SK-N-SH treated with all-trans-retinoic acid at 6 μM for 48 hours (cell line): Measurements from ENCODE around the gene PAPPA2.

Source experiments
- ARNTL ChIP-seq: fragments of 450-650 bp; formaldehyde crosslinking; IDR thresholded peaks from 2 replicates; pipeline ENCODE4 v1.5.0; 2020; ENCODE audit warnings: low read depth, mild to moderate bottlenecking, moderate library complexity, borderline replicate concordance
- BACH2 ChIP-seq: fragments of 250-450 bp; sonication (Bioruptor Pico); IDR thresholded peaks from 2 replicates; pipeline ENCODE4 v1.9.0; 2021; ENCODE audit warnings: mild to moderate bottlenecking, borderline replicate concordance
- CREB5 ChIP-seq: fragments of 250-450 bp; sonication (Bioruptor Pico); IDR thresholded peaks from 2 replicates; pipeline ENCODE4 v1.5.1; 2020; ENCODE audit warnings: low read depth, mild to moderate bottlenecking, moderate library complexity
- CSRNP3 ChIP-seq: fragments of 250-450 bp; sonication (Bioruptor Pico); IDR thresholded peaks from 2 replicates; pipeline ENCODE4 v1.5.1; 2021; ENCODE audit warnings: mild to moderate bottlenecking, moderate library complexity
- ESRRG ChIP-seq: fragments of 250-450 bp; sonication (Bioruptor Pico); IDR thresholded peaks from 2 replicates; pipeline ENCODE4 v1.6.1; 2021; ENCODE audit warnings: mild to moderate bottlenecking
- GLIS3 ChIP-seq: fragments of 250-450 bp; sonication (Bioruptor Pico); IDR thresholded peaks from 2 replicates; pipeline ENCODE4 v1.5.0; 2020; ENCODE audit warnings: mild to moderate bottlenecking, moderate library complexity
- POU6F1 ChIP-seq: fragments of 250-450 bp; sonication (Bioruptor Pico); IDR thresholded peaks from 2 replicates; pipeline ENCODE4 v1.8.0; 2021; ENCODE audit warnings: low read depth, mild to moderate bottlenecking, moderate library complexity, borderline replicate concordance
- RARB ChIP-seq: fragments of 250-450 bp; sonication (Bioruptor Pico); IDR thresholded peaks from 2 replicates; pipeline ENCODE4 v1.8.0; 2021; ENCODE audit warnings: mild to moderate bottlenecking, moderate library complexity
- SNAI2 ChIP-seq: fragments of 250-450 bp; sonication (Bioruptor Pico); IDR thresholded peaks from 2 replicates; pipeline ENCODE4 v1.5.0; 2020; ENCODE audit warnings: mild to moderate bottlenecking, moderate library complexity
- TCF4 ChIP-seq: fragments of 250-450 bp; sonication (Bioruptor Pico); IDR thresholded peaks from 2 replicates; pipeline ENCODE4 v1.8.0; 2021; ENCODE audit warnings: mild to moderate bottlenecking, moderate library complexity, borderline replicate concordance
- ZFP30 ChIP-seq: fragments of 450-650 bp; formaldehyde crosslinking; IDR thresholded peaks from 2 replicates; pipeline ENCODE4 v1.5.0; 2022; ENCODE audit warnings: mild to moderate bottlenecking, moderate library complexity
- ZNF70 ChIP-seq: fragments of 450-650 bp; formaldehyde crosslinking; IDR thresholded peaks from 2 replicates; pipeline ENCODE4 v1.5.0; 2020; ENCODE audit warnings: mild to moderate bottlenecking, moderate library complexity
- ZNF8 ChIP-seq: fragments of 450-650 bp; formaldehyde crosslinking; IDR thresholded peaks from 2 replicates; pipeline ENCODE4 v1.5.0; 2020; ENCODE audit warnings: mild to moderate bottlenecking, moderate library complexity
- TF ChIP-seq, protein P1 (sequence below): fragments of 250-450 bp; sonication (Bioruptor Pico); IDR thresholded peaks from 2 replicates; pipeline ENCODE4 v1.8.0; 2020; ENCODE audit warnings: mild to moderate bottlenecking, moderate library complexity, borderline replicate concordance

GRCh38 chr1:176694713-176695112 lies 231.7 kb downstream of the PAPPA2 start:
- TF ChIP-seq, protein P1, sequence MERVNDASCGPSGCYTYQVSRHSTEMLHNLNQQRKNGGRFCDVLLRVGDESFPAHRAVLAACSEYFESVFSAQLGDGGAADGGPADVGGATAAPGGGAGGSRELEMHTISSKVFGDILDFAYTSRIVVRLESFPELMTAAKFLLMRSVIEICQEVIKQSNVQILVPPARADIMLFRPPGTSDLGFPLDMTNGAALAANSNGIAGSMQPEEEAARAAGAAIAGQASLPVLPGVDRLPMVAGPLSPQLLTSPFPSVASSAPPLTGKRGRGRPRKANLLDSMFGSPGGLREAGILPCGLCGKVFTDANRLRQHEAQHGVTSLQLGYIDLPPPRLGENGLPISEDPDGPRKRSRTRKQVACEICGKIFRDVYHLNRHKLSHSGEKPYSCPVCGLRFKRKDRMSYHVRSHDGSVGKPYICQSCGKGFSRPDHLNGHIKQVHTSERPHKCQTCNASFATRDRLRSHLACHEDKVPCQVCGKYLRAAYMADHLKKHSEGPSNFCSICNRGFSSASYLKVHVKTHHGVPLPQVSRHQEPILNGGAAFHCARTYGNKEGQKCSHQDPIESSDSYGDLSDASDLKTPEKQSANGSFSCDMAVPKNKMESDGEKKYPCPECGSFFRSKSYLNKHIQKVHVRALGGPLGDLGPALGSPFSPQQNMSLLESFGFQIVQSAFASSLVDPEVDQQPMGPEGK (CRISPR knock-in tag) = no peak
- no peak for TF ChIP-seq BACH2 (CRISPR knock-in tag)
- no peak for TF ChIP-seq RARB (CRISPR knock-in tag)
- TF ChIP-seq GLIS3 (CRISPR knock-in tag) = no peak
- TF ChIP-seq ESRRG (CRISPR knock-in tag) = no peak
- no peak for TF ChIP-seq CREB5 (CRISPR knock-in tag)
- TF ChIP-seq TCF4 (CRISPR knock-in tag) = no peak
- TF ChIP-seq ZNF70 (CRISPR knock-in tag) = no peak
- no peak for TF ChIP-seq ZFP30 (CRISPR knock-in tag)
- TF ChIP-seq POU6F1 (CRISPR knock-in tag) = no peak
- no peak for TF ChIP-seq ZNF8 (CRISPR knock-in tag)
- TF ChIP-seq CSRNP3 (CRISPR knock-in tag) = no peak
- no peak for TF ChIP-seq SNAI2 (CRISPR knock-in tag)
- TF ChIP-seq ARNTL (CRISPR knock-in tag) = no peak
